ENCODE data around the gene FBXO46. TPM values are rescaled to one million over a fixed set of nuclear protein-coding genes. Genes with fewer than 3 reads are reported as not detected.

The FBXO46 gene
- total RNA-seq = 3.4 and 6.9 TPM in 2 replicates

GRCh38 chr19:45730368-45731288 is at the start of gene FBXO46:
FBXO46 (minus strand) TSS chr19:45730896; CDS start chr19:45713495, 17,401 bp downstream.

GRCh38 chr19:45768984-45769782 is 38.5 kb upstream of the FBXO46 start, which contains the start of gene SIX5:
SIX5 (minus strand) TSS chr19:45769252; CDS start chr19:45768844, 408 bp downstream.

GRCh38 chr19:45733160-45733810 is 2.6 kb upstream of the FBXO46 start, which contains the start of gene MEIOSIN:
MEIOSIN (plus strand) TSS chr19:45733439; CDS start chr19:45735377, 1,938 bp downstream.

GRCh38 chr19:45692187-45693105 is 38.2 kb downstream of the FBXO46 start, which contains the start of gene QPCTL:
QPCTL (plus strand) TSS chr19:45692666; CDS start chr19:45692704, 38 bp downstream.

GRCh38 chr19:45691516-45692186 is 39.0 kb downstream of the FBXO46 start, which contains the start of gene SNRPD2:
SNRPD2 (minus strand) TSS chr19:45691953; CDS start chr19:45691888, 65 bp downstream.

GRCh38 chr19:45667620-45668341 is 62.9 kb downstream of the FBXO46 start, which contains the start of gene GIPR:
GIPR (plus strand) TSS chr19:45668221; CDS start chr19:45669521, 1,300 bp downstream.

Other genes with a start within 250 kb of the FBXO46 start
- gene RTN2, start 233.8 kb downstream of the FBXO46 start, total RNA-seq = 4.2 and 7.4 TPM in 2 replicates
- 0.32 and 0.63 TPM in 2 replicates for gene PPM1N, start 232.5 kb downstream of the FBXO46 start, total RNA-seq
- 53.5 and 100 TPM in 2 replicates for gene VASP, start 223.4 kb downstream of the FBXO46 start, total RNA-seq
- 4.7 and 6.3 TPM in 2 replicates for gene OPA3, start 146.1 kb downstream of the FBXO46 start, total RNA-seq
- gene GPR4, start 128.7 kb downstream of the FBXO46 start, total RNA-seq = 2.3 and 4.1 TPM in 2 replicates
- 16.2 and 23.0 TPM in 2 replicates for gene EML2, start 91.5 kb downstream of the FBXO46 start, total RNA-seq
- not detected in 2 replicates for gene GIPR, start 62.7 kb downstream of the FBXO46 start, total RNA-seq
- 398 and 604 TPM in 2 replicates for gene SNRPD2, start 38.9 kb downstream of the FBXO46 start, total RNA-seq
- gene QPCTL, start 38.2 kb downstream of the FBXO46 start, total RNA-seq = 5.0 and 5.5 TPM in 2 replicates
- not detected in 2 replicates for gene MEIOSIN, start 2.5 kb upstream of the FBXO46 start, total RNA-seq
- 3.4 and 6.5 TPM in 2 replicates for gene SIX5, start 38.4 kb upstream of the FBXO46 start, total RNA-seq
- 7.9 and 25.9 TPM in 2 replicates for gene DMPK, start 51.6 kb upstream of the FBXO46 start, total RNA-seq
- gene DMWD, start 61.9 kb upstream of the FBXO46 start, total RNA-seq = 16.4 and 40.8 TPM in 2 replicates
- 0.13 and 0.16 TPM in 2 replicates for gene RSPH6A, start 84.4 kb upstream of the FBXO46 start, total RNA-seq
- gene SYMPK, start 132.3 kb upstream of the FBXO46 start, total RNA-seq = 27.4 and 63.5 TPM in 2 replicates
- 0.13 TPM in 1 of 2 replicates, not detected in the other for gene FOXA3, start 133.4 kb upstream of the FBXO46 start, total RNA-seq
- 14.1 and 20.5 TPM in 2 replicates for gene IRF2BP1, start 155.2 kb upstream of the FBXO46 start, total RNA-seq
- gene MYPOP, start 171.7 kb upstream of the FBXO46 start, total RNA-seq = 0.49 and 1.1 TPM in 2 replicates
- gene NANOS2, start 183.9 kb upstream of the FBXO46 start, total RNA-seq = not detected in 2 replicates
- gene NOVA2, start 243.0 kb upstream of the FBXO46 start, total RNA-seq = 4.7 and 12.7 TPM in 2 replicates

Data from bladder microvascular endothelial cell (primary cell).